Measurements from ENCODE around the gene MUC12. TPM values are rescaled to one million over a fixed set of nuclear protein-coding genes. Genes with fewer than 3 reads are reported as not detected.

The MUC12 gene
- total and polyA plus RNA-seq, 7 donors, result 0.14 to 553 (median 8.6) TPM

- H3K27me3 ChIP-seq, result peaks cover 0 to 49% (median 6%) of the 10 kb centered on the region in 3 donors
- DNase-seq, result no peak
- WGBS, 2 donors, result 63 to 77% methylated on average over 7 of the region's 7 CpGs
These were observed 97.4 kb downstream of the MUC12 start for GRCh38 chr7:101066833-101067177.

GRCh38 chr7:101068401-101068800, 99.0 kb downstream of the MUC12 start:
- H3K9me3 ChIP-seq, result no peaks in the 10 kb centered on the region
- 87 to 89% methylated on average over 10 of the region's 10 CpGs for WGBS, 2 donors
- H3K27me3 ChIP-seq, result peaks cover 0 to 43% (median 6%) of the 10 kb centered on the region in 3 donors
- intact Hi-C loops (cut with DNase I), result loop anchor here (10.0 kb wide), 1 partner anchor 274 kb away; no protein-coding TSS in a partner anchor
- H3K36me3 ChIP-seq, result no peaks in the 10 kb centered on the region
- H3K27ac ChIP-seq, result no peak overlapping the region
- DNase-seq, result peak; percentile 35
- H3K4me1 ChIP-seq, result no peaks in the 10 kb centered on the region
- H3K4me3 ChIP-seq, result no peak overlapping the region
- TF ChIP-seq CTCF (IDR thresholded peaks at IDR 0.05) (no peak), POLR2AphosphoS5 (IDR thresholded peaks at IDR 0.05) (no peak)

More at GRCh38 chr7:101066833-101067177, 97.4 kb downstream of the MUC12 start:
- intact Hi-C loops (cut with DNase I), result loop anchor here (10.0 kb wide), 1 partner anchor 272 kb away; no protein-coding TSS in a partner anchor
- TF ChIP-seq EP300 (IDR thresholded peaks at IDR 0.05) (no peak), CTCF (IDR thresholded peaks at IDR 0.05) (no peak), POLR2AphosphoS5 (IDR thresholded peaks at IDR 0.05) (no peak), POLR2A (IDR thresholded peaks at IDR 0.05) (no peak)
- Histone ChIP-seq H3K4me1 (no peaks in the 10 kb centered on the region), H3K36me3 (no peaks in the 10 kb centered on the region), H3K9me3 (no peaks in the 10 kb centered on the region), H3K27ac (no peak overlapping the region), H3K4me3 (no peak overlapping the region)

Small RNAs within 50 kb of the gene (small RNA-seq; reads per million reads assigned to genes)
- gene RPS29P15, result 0 reads per million in 3 donors

Other genes with a start within 250 kb of the MUC12 start
- gene EPO, start 249.1 kb upstream of the MUC12 start, total RNA-seq, result not detected
- not detected for gene EPO, start 249.1 kb upstream of the MUC12 start, polyA plus RNA-seq
- gene ZAN, start 236.0 kb upstream of the MUC12 start, total RNA-seq, result not detected
- gene ZAN, start 236.0 kb upstream of the MUC12 start, polyA plus RNA-seq, result not detected
- 10 to 100 TPM; 23.9 to 35.5 (median 29.3) TPM for gene EPHB4, start 142.0 kb upstream of the MUC12 start, total RNA-seq
- gene EPHB4, start 142.0 kb upstream of the MUC12 start, polyA plus RNA-seq, result 10 to 100 TPM in 2 of 3 donors, 1 to 10 TPM in 1; 5.1 to 29.1 (median 10.2) TPM
- 10 to 100 TPM; 10.4 to 17.9 (median 14.8) TPM for gene SLC12A9, start 116.9 kb upstream of the MUC12 start, total RNA-seq
- 10 to 100 TPM in 1 of 3 donors, 1 to 10 TPM in 2; 2.5 to 34.2 (median 4.2) TPM for gene SLC12A9, start 116.9 kb upstream of the MUC12 start, polyA plus RNA-seq
- gene TRIP6, start 102.2 kb upstream of the MUC12 start, total RNA-seq, result 10 to 100 TPM; 37.8 to 79.7 (median 51.1) TPM
- gene TRIP6, start 102.2 kb upstream of the MUC12 start, polyA plus RNA-seq, result 10 to 100 TPM; 12.0 to 45.9 (median 18.0) TPM
- 10 to 100 TPM; 42.1 to 64.3 (median 51.4) TPM for gene SRRT, start 94.5 kb upstream of the MUC12 start, total RNA-seq
- 100 to 1,000 TPM in 1 of 3 donors, 10 to 100 TPM in 2; 31.8 to 106 (median 38.6) TPM for gene SRRT, start 94.5 kb upstream of the MUC12 start, polyA plus RNA-seq
- 1 to 10 TPM; 2.4 to 7.1 (median 3.1) TPM for gene UFSP1, start 79.8 kb upstream of the MUC12 start, total RNA-seq
- 1 to 10 TPM; 1.8 to 5.3 (median 1.8) TPM for gene UFSP1, start 79.8 kb upstream of the MUC12 start, polyA plus RNA-seq
- gene ACHE, start 73.7 kb upstream of the MUC12 start, total RNA-seq, result 1 to 10 TPM; 3.0 to 8.9 (median 6.5) TPM
- 10 to 100 TPM in 1 of 3 donors, 1 to 10 TPM in 2; 3.6 to 20.6 (median 5.5) TPM for gene ACHE, start 73.7 kb upstream of the MUC12 start, polyA plus RNA-seq
- 1 to 10 TPM in 1 of 4 donors, under 1 TPM in 1, not detected in 2; 0.71 to 3.0 TPM for gene MUC3A, start 20.0 kb upstream of the MUC12 start, total RNA-seq
- 10 to 100 TPM; 60.4 to 78.8 (median 73.9) TPM for gene MUC3A, start 20.0 kb upstream of the MUC12 start, polyA plus RNA-seq
- under 1 TPM in 2 of 4 donors, not detected in 2; under 0.01 to 0.83 TPM for gene MUC17, start 50.5 kb downstream of the MUC12 start, total RNA-seq
- 1 to 10 TPM; 1.2 to 5.4 (median 5.1) TPM for gene MUC17, start 50.5 kb downstream of the MUC12 start, polyA plus RNA-seq
- 10 to 100 TPM; 11.8 to 23.3 (median 13.7) TPM for gene TRIM56, start 115.9 kb downstream of the MUC12 start, total RNA-seq
- 10 to 100 TPM in 1 of 3 donors, 1 to 10 TPM in 2; 6.0 to 25.6 (median 7.2) TPM for gene TRIM56, start 115.9 kb downstream of the MUC12 start, polyA plus RNA-seq
- gene SERPINE1, start 157.5 kb downstream of the MUC12 start, total RNA-seq, result 10 to 100 TPM in 2 of 4 donors, 1 to 10 TPM in 2; 1.5 to 21.3 (median 11.7) TPM
- gene SERPINE1, start 157.5 kb downstream of the MUC12 start, polyA plus RNA-seq, result 10 to 100 TPM in 1 of 3 donors, 1 to 10 TPM in 1, under 1 TPM in 1; 0.46 to 10.0 (median 1.8) TPM
- gene AP1S1, start 184.9 kb downstream of the MUC12 start, total RNA-seq, result 10 to 100 TPM; 15.8 to 31.4 (median 26.9) TPM
- 100 to 1,000 TPM; 100 to 135 (median 132) TPM for gene AP1S1, start 184.9 kb downstream of the MUC12 start, polyA plus RNA-seq
- gene VGF, start 196.0 kb downstream of the MUC12 start, total RNA-seq, result under 1 TPM in 2 of 4 donors, not detected in 2; 0.55 to 0.68 TPM
- gene VGF, start 196.0 kb downstream of the MUC12 start, polyA plus RNA-seq, result under 1 TPM in 1 of 3 donors, not detected in 2; 0.54 TPM
- gene NAT16, start 210.7 kb downstream of the MUC12 start, total RNA-seq, result not detected
- under 1 TPM in 1 of 3 donors, not detected in 2; 0.23 TPM for gene NAT16, start 210.7 kb downstream of the MUC12 start, polyA plus RNA-seq
- gene MOGAT3, start 231.5 kb downstream of the MUC12 start, total RNA-seq, result not detected
- 10 to 100 TPM in 1 of 3 donors, 1 to 10 TPM in 2; 3.6 to 27.2 (median 3.7) TPM for gene MOGAT3, start 231.5 kb downstream of the MUC12 start, polyA plus RNA-seq
- gene PLOD3, start 248.0 kb downstream of the MUC12 start, total RNA-seq, result 10 to 100 TPM; 23.9 to 36.6 (median 26.4) TPM
- 10 to 100 TPM; 18.0 to 57.3 (median 24.3) TPM for gene PLOD3, start 248.0 kb downstream of the MUC12 start, polyA plus RNA-seq
- 10 to 100 TPM; 64.8 to 97.4 (median 84.7) TPM for gene ZNHIT1, start 248.6 kb downstream of the MUC12 start, total RNA-seq
- 100 to 1,000 TPM; 126 to 200 (median 154) TPM for gene ZNHIT1, start 248.6 kb downstream of the MUC12 start, polyA plus RNA-seq